Kidney epithelial cell (primary cell): ENCODE results near the gene C16orf86. TPM values are rescaled to one million over a fixed set of nuclear protein-coding genes. Genes with fewer than 3 reads are reported as not detected.

Experiments
- DNase-seq: peaks from one replicate; pipeline ENCODE4 v3.0.0-alpha.2; 2010; ENCODE audit warnings: low read depth
- H3K27me3 ChIP-seq: 2 replicates; pipeline ENCODE4 v1.6.0; 2011; ENCODE audit warnings: low read length; ENCODE audit not compliant: control insufficient read depth, insufficient read depth
- H3K36me3 ChIP-seq: 2 replicates; pipeline ENCODE4 v1.5.1; 2011; ENCODE audit warnings: low read length; ENCODE audit not compliant: control insufficient read depth, insufficient read depth
- H3K4me3 ChIP-seq: 2 replicates; pipeline ENCODE4 v1.5.1; 2011; ENCODE audit warnings: low read depth, mild to moderate bottlenecking, control low read depth, low read length
- CTCF ChIP-seq: IDR thresholded peaks from 2 replicates; pipeline ENCODE4 v1.5.1; 2011; ENCODE audit warnings: mild to moderate bottlenecking, moderate library complexity, low read length, control low read depth, inconsistent platforms; ENCODE audit not compliant: insufficient read depth, poor library complexity, severe bottlenecking
- total RNA-seq: library from RNA; depleted of rRNA; stranded (reverse); fragments of >200 nt; gene quantifications from 2 replicates; pipeline ENCODE4 v1.2.3, GENCODE V29; 2015

The C16orf86 gene
- total RNA-seq, 1 donor from 2014 or later, result 4.5 TPM

GRCh38 chr16:67660564-67661028, 6.0 kb upstream of the C16orf86 start, which contains the start of gene PARD6A:
TSS of gene PARD6A (plus strand) at chr16:67660960. CDS start at chr16:67661039, 79 bp downstream.
- H3K4me3 ChIP-seq, result peak within 1 kb of the TSS; percentile 79
- TF ChIP-seq CTCF, result no peak
- DNase-seq, result peak; percentile 78
- H3K27me3 ChIP-seq, result no peaks in the 10 kb centered on the region
- peaks cover 2% of the 10 kb centered on the region for H3K36me3 ChIP-seq

- Histone ChIP-seq H3K4me3 (peak overlapping the region; percentile 42), H3K36me3 (peaks cover 2% of the 10 kb centered on the region), H3K27me3 (no peaks in the 10 kb centered on the region)
- DNase-seq, result peak; percentile 47
- no peak for TF ChIP-seq CTCF
These were observed 5.4 kb upstream of the C16orf86 start for GRCh38 chr16:67661101-67661761.

GRCh38 chr16:67661886-67662652, 4.5 kb upstream of the C16orf86 start:
- no peak overlapping the region for H3K4me3 ChIP-seq
- TF ChIP-seq CTCF, result no peak
- no peak for DNase-seq
- peaks cover 2% of the 10 kb centered on the region for H3K36me3 ChIP-seq
- H3K27me3 ChIP-seq, result no peaks in the 10 kb centered on the region

- H3K27me3 ChIP-seq, result no peaks in the 10 kb centered on the region
- peaks cover 2% of the 10 kb centered on the region for H3K36me3 ChIP-seq
- no peak for TF ChIP-seq CTCF
- no peak for DNase-seq
- no peak overlapping the region for H3K4me3 ChIP-seq
These were observed 4.0 kb upstream of the C16orf86 start for GRCh38 chr16:67662653-67663010.

- peak; percentile 49 for TF ChIP-seq CTCF
- Histone ChIP-seq H3K36me3 (peaks cover 2% of the 10 kb centered on the region), H3K4me3 (no peak overlapping the region), H3K27me3 (no peaks in the 10 kb centered on the region)
- DNase-seq, result no peak
These were observed 3.3 kb upstream of the C16orf86 start for GRCh38 chr16:67663151-67663876.
